Panc1 (cell line): ENCODE measurements around the gene ELAC2. TPM values are rescaled to one million over a fixed set of nuclear protein-coding genes. Genes with fewer than 3 reads are reported as not detected.

Source experiments
- ATAC-seq: fragments of 200-7000 bp; cut with Tn5 transposase; 2 replicates; pipeline ENCODE4 v1.9.1; 2020; ENCODE audit warnings: mild to moderate bottlenecking, moderate library complexity
- BruUV-seq: library from RNA; stranded (reverse); fragments of 400-500 nt; replicated peaks from 2 replicates; lab custom pipeline; 2021; lab: Mats Ljungman, UMichigan
- CTCF ChIA-PET: fragments of 300-600 bp; sonication (Branson Sonifier 250); formaldehyde crosslinking; loops from one replicate; lab custom pipeline; 2022; ENCODE audit warnings: antibody characterized with exemption; lab: Charles Lee
- POLR2A ChIA-PET: fragments of 300-600 bp; sonication (Branson Sonifier 250); formaldehyde crosslinking; loops from one replicate; lab custom pipeline; 2022; ENCODE audit warnings: antibody characterized with exemption; lab: Charles Lee
- DNase-seq: peaks from one replicate; pipeline ENCODE4 v3.0.0-alpha.2; 2010; ENCODE audit warnings: low read depth, low spot score
- H3K27ac ChIP-seq: 2 replicates; pipeline ENCODE4 v1.5.1; 2011; ENCODE audit warnings: mild to moderate bottlenecking, low read length, inconsistent platforms
- H3K27me3 ChIP-seq: fragments of 200-500 bp; sonication (Bioruptor generic); 2 replicates; pipeline ENCODE4 v1.6.0; 2014; ENCODE audit warnings: low read length, inconsistent platforms; ENCODE audit not compliant: control insufficient read depth, insufficient read depth
- H3K36me3 ChIP-seq: fragments of 200-500 bp; sonication (Bioruptor generic); 2 replicates; pipeline ENCODE4 v1.5.1; 2014; ENCODE audit warnings: inconsistent platforms, mild to moderate bottlenecking, low read length, moderate library complexity; ENCODE audit not compliant: control insufficient read depth, insufficient read depth
- H3K4me1 ChIP-seq: 2 replicates; pipeline ENCODE4 v1.5.1; 2011; ENCODE audit warnings: inconsistent platforms, mild to moderate bottlenecking, low read length, moderate library complexity; ENCODE audit not compliant: control insufficient read depth, insufficient read depth
- H3K4me3 ChIP-seq, 2 experiments: 2 replicates each; pipeline ENCODE4 v1.5.1; 2011 to 2012; ENCODE audit warnings: low read depth in 2 of 2, low read length in 2 of 2, mild to moderate bottlenecking in 2 of 2, inconsistent platforms in 1 of 2, moderate library complexity in 1 of 2
- H3K9me3 ChIP-seq: fragments of 200-500 bp; sonication (Bioruptor generic); 2 replicates; pipeline ENCODE4 v1.5.1; 2014; ENCODE audit warnings: low read depth, mild to moderate bottlenecking, inconsistent platforms, low read length, moderate library complexity; ENCODE audit not compliant: control insufficient read depth, insufficient read depth
- CTCF ChIP-seq: fragments of 450-650 bp; IDR thresholded peaks from 2 replicates; pipeline ENCODE4 v1.5.1; 2017; ENCODE audit warnings: mild to moderate bottlenecking
- POLR2AphosphoS5 ChIP-seq: IDR thresholded peaks from 2 replicates; pipeline ENCODE4 v1.6.1; 2012; ENCODE audit warnings: mild to moderate bottlenecking, low read depth, low read length, moderate library complexity
- REST ChIP-seq, 2 experiments: IDR thresholded peaks; 2 replicates each; pipeline ENCODE4 v1.6.1; 2011 to 2012; ENCODE audit warnings: low read depth in 2 of 2, control low read depth in 1 of 2, low read length in 1 of 2, mild to moderate bottlenecking in 1 of 2, moderate library complexity in 1 of 2; ENCODE audit not compliant: insufficient read depth in 1 of 2
- SIN3A ChIP-seq: IDR thresholded peaks from 2 replicates; pipeline ENCODE4 v1.6.1; 2012; ENCODE audit warnings: low read depth, mild to moderate bottlenecking, low read length, moderate library complexity, borderline replicate concordance; ENCODE audit not compliant: insufficient read depth
- TCF7L2 ChIP-seq: IDR thresholded peaks from 2 replicates; pipeline ENCODE4 v1.6.1; 2011; ENCODE audit warnings: mild to moderate bottlenecking, low read depth, low read length, inconsistent platforms
- in situ Hi-C: cut with HindIII; loops from 2 replicates; pipeline ENCODE4 v1.10.0; 2016; ENCODE audit warnings: low sequenced_read_pairs, low pct_unique_long_range_greater_than_20kb
- intact Hi-C: fragments of 100-400 bp; cut with micrococcal nuclease; formaldehyde crosslinking; loops from one replicate; pipeline ENCODE4 v1.10.0; 2022; ENCODE audit not compliant: unreplicated experiment
- total RNA-seq: library from RNA; stranded (reverse); gene quantifications from one replicate; pipeline ENCODE4 v1.2.1, GENCODE V29; 2021; ENCODE audit not compliant: unreplicated experiment

ELAC2 gene
- total RNA-seq, 1 experiment from 2014 or later, result 52.7 TPM

DNA sequence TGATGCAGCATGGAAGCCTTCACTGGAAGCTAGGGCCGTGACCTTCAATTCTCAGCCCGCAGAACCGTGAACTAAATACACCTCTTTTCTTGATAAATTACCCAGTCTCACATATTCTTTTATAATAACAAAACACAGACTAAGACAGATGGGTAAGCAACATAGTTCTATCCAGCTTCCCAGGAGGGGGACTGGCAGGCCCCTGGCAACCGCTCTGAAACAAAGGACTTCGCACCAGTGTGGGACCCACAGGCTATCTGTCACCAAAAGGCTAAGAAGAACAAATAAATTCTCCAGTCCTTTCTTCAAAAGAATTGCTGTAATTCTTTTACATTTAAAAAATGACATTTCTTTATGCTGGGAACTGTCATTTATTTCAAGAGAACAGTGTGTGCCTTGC lies 19.0 kb downstream of the ELAC2 start:
- POLR2A ChIA-PET, result no interaction called here
- intact Hi-C loops, result no loop called here
- DNase-seq (no peak), ATAC-seq (no peak)
- H3K36me3 ChIP-seq, result peaks cover 25% of the 10 kb centered on the region
- in situ Hi-C loops, result no loop called here
- CTCF ChIA-PET, result no interaction called here
- no peak for TF ChIP-seq POLR2AphosphoS5
- TF ChIP-seq CTCF, result no peak
- TF ChIP-seq TCF7L2, result no peak
- no peak for TF ChIP-seq REST (IDR thresholded peaks at IDR 0.05; ENCODE audit: insufficient read depth in 1 of 2, low read depth in 2 of 2, low read length in 1 of 2)
- TF ChIP-seq SIN3A, result no peak
- no TSS peak for BruUV-seq
- no peaks in the 10 kb centered on the region for H3K9me3 ChIP-seq
- no peak overlapping the region for H3K4me3 ChIP-seq
- H3K27me3 ChIP-seq, result no peaks in the 10 kb centered on the region
- no peak overlapping the region for H3K27ac ChIP-seq
- no peaks in the 10 kb centered on the region for H3K4me1 ChIP-seq

- Histone ChIP-seq H3K36me3 (peaks cover 25% of the 10 kb centered on the region), H3K9me3 (no peaks in the 10 kb centered on the region), H3K27me3 (no peaks in the 10 kb centered on the region), H3K27ac (no peak overlapping the region), H3K4me3 (no peak overlapping the region), H3K4me1 (no peaks in the 10 kb centered on the region)
- ChIA-PET CTCF (no interaction called here), POLR2A (no interaction called here)
- intact Hi-C loops (no loop called here), in situ Hi-C loops (no loop called here)
- TF ChIP-seq CTCF (no peak), SIN3A (no peak), POLR2AphosphoS5 (no peak), TCF7L2 (no peak), REST (IDR thresholded peaks at IDR 0.05; ENCODE audit: insufficient read depth in 1 of 2, low read depth in 2 of 2, low read length in 1 of 2) (no peak)
- no peak for DNase-seq
- no TSS peak for BruUV-seq
- no peak for ATAC-seq
Observed at GRCh38 chr17:12998461-12998860, 19.4 kb downstream of the ELAC2 start.
